Stimulated activated CD4-positive, alpha-beta T cell treated with anti-CD3 and anti-CD28 coated beads, Interleukin-12 subunit alpha, Interleukin-12 subunit beta, amount 100 ng/mL, for 48 hours (primary cell): ENCODE results near the gene HORMAD2.

Experiments used
- DNase-seq, 3 donors: peaks; one replicate each; pipeline ENCODE4 v3.0.0-alpha.2; 2020; ENCODE audit warnings: low read depth in 2 of 3, low spot score in 1 of 3

Gene HORMAD2, protein sequence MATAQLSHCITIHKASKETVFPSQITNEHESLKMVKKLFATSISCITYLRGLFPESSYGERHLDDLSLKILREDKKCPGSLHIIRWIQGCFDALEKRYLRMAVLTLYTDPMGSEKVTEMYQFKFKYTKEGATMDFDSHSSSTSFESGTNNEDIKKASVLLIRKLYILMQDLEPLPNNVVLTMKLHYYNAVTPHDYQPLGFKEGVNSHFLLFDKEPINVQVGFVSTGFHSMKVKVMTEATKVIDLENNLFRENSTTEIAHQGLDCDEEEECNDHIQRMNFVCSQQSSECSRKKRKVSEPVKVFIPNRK

DNA sequence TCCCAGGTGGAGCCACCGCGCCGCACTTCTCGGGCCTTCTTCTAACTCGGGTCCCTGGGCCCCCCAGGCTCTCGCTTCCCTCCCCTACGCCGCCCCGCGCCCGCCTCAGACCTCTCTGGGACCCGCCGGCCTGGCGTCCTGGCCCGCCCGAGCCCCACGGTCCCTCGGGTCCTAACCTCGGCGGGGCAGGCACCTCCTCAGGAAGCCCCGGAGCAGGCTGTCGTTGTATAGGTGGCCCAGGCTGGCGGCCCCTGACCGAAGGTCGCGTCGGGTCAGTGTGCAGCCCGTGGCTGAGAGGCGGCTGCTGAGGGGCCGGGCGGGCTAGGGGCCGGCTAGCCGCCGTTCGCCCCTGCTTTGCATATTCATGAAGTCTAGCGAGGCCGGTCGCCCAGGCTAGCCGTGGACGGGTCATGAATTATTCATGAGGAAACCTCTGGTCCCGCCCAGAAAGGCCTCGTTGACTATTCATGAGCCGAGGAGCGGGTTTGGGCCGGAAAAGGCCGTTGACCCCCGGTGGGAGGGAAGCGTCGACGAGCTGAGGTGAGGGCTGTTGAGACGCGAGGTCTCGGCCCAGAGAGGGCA is at the start of gene HORMAD2:
HORMAD2 (plus strand) TSS at position 513 of the 582 bp plus-strand sequence. CDS start 13,489 bp downstream, outside the sequence.
- DNase-seq: no peak

DNA sequence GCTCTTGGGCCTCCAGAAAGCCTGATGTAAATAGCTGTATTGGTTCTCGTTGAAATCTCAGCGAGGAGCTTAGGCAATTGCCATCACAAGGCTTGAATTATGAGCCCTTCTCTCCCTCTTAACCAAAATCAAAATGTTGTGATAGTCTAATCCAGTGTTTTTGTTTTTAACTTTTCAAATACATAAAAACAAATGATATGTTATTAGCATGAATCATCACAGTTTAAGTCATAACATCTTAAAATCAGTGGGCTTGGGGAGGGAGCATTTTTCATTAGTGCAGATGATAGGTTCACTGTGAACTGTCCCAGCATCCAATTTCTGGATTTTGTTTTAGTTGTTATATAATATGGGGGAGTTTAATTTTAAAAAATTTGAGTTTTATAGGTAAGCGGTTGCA is 48.9 kb upstream of the HORMAD2 start:
- no peak for DNase-seq

- no peak for DNase-seq
Observed at GRCh38 chr22:30031764-30032455, 48.4 kb upstream of the HORMAD2 start.

DNA sequence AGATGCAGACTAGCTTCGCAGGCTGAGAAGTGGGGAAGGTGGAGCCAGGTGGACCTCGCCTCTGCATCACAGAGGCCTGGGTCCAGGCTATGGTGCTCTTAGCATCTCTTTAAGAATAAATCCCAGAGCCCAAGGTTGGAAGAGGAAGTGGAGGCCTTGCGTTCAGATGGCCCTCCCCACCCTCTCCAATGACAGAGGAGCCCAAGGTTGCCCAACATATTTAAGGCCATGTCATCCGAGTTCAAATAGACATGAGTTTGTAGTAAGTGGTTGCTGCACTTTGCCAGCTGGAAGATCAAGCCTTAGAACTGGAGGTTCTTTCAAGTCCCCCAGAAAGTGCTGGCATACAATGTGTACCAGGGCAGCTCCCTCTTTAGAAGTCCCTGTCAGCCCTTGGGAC is 47.1 kb upstream of the HORMAD2 start:
- no peak for DNase-seq

- no peak for DNase-seq
Observed at GRCh38 chr22:30033901-30034300, 46.4 kb upstream of the HORMAD2 start.

DNA sequence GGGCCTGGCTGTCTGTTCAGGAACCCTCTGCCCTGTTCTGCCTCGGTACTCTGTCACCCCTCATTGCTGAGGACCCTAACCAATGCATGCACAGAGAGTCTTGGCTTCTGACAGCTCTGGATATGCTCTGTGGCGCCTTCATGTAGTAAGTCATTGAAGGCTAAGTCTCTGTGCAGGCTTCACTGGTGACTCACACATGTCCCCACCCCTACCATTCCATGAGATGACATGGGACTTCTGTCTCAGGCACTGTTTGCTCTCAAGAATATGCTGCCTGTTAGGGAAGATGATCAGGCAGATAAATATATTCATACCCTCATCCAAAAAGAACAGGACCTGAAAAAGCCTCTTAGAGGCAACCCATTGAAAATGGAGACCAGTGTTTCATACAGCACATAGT is 43.6 kb upstream of the HORMAD2 start:
- no peak for DNase-seq

- DNase-seq: no peak
Observed at GRCh38 chr22:30038219-30038618, 42.0 kb upstream of the HORMAD2 start.

GRCh38 chr22:30040499-30041260 is 39.6 kb upstream of the HORMAD2 start:
- no peak for DNase-seq

DNA sequence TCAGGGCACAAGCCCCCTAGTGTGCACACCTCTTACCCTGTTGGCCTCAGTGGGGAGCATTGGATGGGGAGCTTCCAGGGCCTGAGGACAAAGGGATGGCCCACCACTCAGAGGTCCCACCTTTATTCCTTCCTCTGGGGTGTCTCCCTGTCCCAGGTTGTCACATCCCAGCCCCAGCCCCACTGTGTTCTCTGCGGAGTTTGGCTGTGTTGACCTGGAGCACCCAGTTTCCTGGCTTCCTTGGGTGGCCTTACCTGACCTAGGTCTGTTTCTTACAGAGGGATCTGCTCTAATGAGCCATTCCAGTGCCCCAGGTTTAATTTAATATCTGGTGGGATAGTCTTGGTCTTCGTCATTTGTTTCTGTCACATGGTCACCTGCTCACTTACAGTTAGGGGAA is 38.8 kb upstream of the HORMAD2 start:
- no peak for DNase-seq

DNA sequence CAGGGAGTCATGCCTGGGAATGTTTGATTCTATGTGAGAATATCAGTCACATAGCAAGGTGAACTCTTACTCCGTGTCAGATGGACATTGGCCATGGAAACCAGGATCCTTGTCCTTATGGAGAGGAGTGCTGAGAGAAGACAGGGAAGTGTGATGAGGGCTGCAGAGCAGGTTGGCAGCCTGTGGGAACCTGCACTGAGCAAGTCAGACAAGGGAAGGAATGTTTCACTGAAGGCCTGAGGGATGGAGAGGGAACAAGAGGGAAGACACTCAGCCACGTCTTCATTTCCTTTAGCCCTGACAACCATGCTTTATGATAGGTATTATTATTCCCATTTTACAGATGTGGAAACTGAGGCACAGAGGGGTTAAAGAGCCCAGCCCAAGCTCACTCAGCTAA is 38.4 kb upstream of the HORMAD2 start:
- no peak for DNase-seq

DNA sequence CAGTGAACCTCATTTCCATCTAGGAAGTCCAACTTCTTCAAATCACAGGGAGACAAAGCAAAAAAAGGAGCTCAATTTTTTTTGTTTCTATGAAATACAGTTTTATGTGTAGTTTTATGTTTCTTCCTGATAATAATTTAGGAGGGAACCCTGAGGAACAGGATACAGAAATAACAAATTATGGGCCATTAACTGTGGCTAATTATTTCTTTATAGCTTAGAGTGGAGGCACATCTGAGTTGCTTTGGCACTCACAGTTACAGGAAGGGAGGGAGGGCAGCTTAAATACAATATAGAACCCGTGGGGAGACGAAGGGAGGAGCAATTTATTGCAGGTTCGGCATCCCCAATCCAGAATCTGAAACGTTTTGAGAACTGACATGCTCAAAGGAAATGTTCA is 37.1 kb upstream of the HORMAD2 start:
- no peak for DNase-seq

- no peak for DNase-seq
Observed at GRCh38 chr22:30044369-30044768, 35.9 kb upstream of the HORMAD2 start.

GRCh38 chr22:30044881-30045493 is 35.3 kb upstream of the HORMAD2 start:
- no peak for DNase-seq

- DNase-seq: no peak
Observed at GRCh38 chr22:30045494-30045887, 34.8 kb upstream of the HORMAD2 start.

DNA sequence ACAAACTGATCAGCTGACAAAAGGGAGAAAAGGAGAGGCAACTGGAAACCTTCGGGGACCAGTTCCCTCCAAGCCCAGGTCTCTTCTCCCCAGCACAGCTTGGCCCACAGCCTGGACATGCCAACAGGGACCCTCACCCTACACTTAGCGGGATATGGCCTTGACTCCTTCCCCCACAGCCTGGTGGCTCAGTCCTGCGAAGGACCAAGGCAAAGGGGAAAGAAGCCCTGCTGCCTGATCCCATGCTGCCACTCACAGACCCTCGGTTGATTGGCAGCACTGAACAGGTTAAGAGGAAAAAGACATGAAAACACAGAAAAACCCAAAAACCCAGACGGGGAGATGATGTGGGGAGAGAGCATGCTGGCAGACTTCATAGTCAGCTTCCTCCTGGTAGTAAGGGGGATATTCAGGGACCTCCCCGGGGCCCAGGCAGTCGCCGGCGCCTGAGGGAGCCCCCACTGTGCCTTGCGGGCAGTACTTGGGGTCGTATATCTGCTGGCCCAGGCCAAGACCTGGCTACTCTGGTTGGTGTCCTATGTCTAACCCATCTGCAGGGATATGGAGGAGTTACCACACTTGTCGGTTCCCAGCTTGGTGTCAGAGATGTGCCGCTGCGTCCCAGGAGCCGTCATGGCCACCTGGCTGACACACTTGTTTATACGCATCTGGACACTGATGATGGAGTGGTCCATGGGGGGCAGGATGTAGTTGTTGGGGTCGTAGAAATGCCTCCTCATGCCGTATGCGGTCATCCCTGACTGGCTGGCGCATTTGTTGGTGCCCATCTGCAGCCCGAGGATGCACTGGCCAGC is 34.2 kb upstream of the HORMAD2 start:
- no peak for DNase-seq

GRCh38 chr22:30046716-30047363 is 33.4 kb upstream of the HORMAD2 start:
- no peak for DNase-seq

GRCh38 chr22:30047364-30047738 is 32.9 kb upstream of the HORMAD2 start:
- no peak for DNase-seq

DNA sequence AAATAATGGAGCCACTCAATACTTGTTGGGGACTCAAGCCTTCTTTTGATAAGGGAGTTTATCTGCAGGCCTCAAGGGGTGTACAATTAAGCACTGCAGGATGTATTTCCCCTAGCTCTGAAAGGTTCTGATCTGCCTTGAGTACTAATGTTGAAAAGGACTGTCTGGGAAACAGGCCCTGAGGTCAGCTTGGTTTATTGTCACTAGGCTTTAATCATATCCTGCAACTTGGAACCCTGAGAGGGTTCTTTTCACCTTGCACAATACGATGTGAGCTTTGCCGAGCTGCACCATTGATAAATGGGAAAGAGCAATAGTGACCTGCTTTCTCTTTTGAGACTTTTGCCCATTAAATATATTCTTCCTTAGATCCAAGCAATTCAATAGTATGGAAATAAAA is 31.6 kb upstream of the HORMAD2 start:
- no peak for DNase-seq

- no peak for DNase-seq
Observed at GRCh38 chr22:30054067-30054763, 26.0 kb upstream of the HORMAD2 start.

GRCh38 chr22:30054764-30055069 is 25.5 kb upstream of the HORMAD2 start:
- no peak for DNase-seq
